DMS 273 treated with DMSO at 0.1 percent for 48 hours (cell line): ENCODE results near the gene SMYD3.
"Not testable (repeated sequence)": the region's sequence is repeated elsewhere in the genome, so short reads cannot be mapped to it uniquely, and the experiment has no call there.

Experiments
- DNase-seq: peaks from one replicate; lab custom pipeline; 2025; lab: John Stamatoyannopoulos, UW

The SMYD3 gene

DNA sequence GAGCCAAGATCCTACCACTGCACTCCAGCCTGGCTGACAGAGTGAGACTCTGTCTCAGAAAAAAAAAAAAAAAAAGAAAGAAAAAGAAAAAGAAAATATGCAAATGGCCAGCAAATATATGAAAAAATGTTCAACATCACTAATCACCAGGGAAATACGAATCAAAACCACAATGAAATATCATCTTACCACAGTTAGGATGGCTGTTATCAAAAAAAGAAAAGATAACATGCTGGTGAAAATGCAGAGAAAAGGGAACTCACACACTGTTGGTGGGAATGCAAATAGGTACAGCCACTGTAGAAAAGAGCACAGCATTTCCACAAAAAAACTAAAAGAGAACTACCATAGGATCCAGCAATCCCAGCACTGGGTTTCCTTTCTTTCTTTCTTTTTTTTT lies 477.5 kb downstream of the SMYD3 start:
- DNase-seq, result no peak

DNA sequence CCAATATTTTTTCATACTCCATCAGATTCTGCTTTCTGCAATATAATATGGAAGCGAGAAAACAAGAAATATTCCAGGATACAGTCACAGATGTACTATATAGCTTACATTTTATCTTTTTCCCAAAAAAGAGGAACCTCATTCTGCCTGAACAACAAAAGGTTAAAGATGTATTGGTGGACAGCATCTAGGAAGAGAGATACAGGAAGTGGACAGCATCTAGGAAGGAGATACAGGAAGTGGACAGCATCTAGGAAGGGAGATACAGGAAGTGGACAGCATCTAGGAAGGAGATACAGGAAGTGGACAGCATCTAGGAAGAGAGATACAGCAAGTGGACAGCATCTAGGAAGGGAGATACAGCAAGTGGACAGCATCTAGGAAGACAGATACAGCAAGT lies 483.0 kb downstream of the SMYD3 start:
- DNase-seq, result not testable (repeated sequence)

DNA sequence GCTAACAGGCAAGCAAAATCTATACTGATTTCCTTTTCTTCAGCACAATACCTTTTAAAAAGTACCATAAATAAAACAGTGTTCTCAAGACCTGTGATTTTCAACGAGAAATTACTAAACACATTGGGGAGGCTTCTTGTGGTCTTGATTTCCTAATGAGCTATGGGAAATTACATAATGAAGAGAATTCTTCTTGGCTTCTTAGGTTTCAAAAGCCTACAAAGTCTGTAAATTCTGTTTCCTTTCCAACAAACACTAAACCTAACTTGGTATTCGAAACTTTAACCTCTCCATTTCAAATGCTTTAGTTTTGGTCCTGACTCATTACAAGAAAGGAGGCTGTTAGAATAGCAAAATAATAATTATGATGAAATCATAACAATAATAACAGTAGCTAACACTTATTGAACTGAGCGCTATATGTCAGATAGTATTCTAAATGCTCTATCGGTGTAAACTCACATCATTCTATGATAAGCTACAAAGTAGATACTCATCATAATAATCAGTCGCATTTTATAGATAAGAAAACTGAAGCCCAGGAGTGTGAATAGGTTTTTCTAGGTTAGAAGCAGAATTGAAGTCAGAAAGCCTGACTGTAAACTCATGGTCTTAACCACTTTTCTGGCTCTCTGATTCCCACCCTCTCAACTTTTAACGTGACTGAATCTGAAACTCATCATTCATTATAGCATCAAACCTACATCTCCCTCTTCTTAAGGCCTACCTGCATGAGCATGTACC lies 486.7 kb downstream of the SMYD3 start:
- no peak for DNase-seq

DNA sequence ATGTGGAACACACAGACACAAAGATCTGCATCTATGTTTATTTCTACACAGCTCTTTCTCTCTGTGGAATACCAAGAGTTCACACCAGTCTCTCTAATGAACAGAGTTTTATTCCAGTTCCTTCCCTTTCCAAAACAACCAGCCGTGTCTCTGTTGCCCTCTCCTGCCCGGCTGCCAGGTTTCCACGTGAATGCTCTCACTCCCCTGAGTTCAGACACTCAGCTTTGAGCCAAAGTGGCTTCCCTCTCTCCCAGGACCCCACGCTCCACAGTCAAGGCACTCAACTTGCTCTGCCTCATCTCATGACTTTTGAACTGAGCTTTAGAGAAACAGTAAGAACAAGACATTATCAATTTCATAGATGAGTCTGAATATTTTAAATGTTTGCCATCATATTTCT lies 488.9 kb downstream of the SMYD3 start:
- DNase-seq, result no peak

DNA sequence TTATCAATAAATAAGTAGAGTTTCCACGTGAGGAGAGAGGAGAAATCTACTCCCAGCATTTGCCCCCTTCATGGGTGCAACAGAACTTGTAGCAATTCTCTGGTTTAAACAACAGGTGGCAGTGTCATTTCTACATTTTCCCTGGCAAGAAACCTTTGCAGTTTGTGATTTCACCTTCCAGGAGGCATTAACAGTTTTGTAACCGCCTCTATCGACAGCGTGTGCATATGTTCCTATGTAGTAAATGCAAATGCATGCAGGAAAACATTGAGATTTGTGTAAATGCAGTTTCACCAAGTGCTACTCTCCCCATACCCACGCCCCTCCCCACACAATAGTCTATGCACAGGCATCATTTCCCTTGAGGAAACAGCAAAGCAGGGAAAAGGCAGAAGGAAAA lies 494.7 kb downstream of the SMYD3 start:
- peak; percentile 17 for DNase-seq

DNA sequence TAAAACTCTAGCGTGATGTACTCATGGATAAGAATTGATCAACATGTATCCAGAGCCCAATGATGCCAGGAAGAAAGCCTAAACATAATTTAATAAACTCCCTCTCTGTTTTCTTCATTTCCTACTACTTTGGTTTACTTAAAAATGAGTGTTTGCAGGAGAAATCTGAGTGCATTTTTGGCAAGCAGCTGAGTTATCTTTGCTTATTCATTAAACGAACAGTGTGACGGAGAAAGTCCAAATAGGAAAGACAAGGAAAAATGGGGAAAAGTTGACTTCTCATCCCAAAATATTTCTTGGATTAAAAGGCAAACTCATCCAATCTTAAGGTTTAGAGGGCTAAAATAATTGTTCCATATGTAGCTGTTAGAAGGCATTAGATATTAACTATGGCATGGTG lies 496.7 kb downstream of the SMYD3 start:
- no peak for DNase-seq

DNA sequence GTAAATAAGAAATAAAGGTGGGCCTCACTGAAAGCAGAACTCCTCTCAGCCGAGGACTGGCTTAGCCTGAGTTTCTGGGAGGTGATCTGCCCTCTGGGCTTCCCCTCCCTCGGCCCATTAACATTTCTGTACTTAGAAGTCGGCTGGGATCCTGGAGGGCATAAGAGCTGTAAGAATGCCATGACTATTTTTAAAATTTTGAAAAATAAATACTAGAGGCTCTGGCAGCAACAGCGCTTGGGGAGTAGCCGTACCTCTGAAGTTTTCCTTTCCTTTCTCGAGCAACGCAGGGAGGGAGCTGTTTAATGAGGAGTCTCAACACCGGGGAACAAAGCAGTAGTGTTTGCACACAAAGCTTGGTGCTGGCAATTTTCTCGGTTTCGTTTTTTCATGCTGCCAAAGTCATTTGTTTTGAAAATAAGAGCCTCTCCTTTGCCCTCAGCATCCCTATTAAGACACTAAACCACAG lies 498.7 kb downstream of the SMYD3 start:
- no peak for DNase-seq

DNA sequence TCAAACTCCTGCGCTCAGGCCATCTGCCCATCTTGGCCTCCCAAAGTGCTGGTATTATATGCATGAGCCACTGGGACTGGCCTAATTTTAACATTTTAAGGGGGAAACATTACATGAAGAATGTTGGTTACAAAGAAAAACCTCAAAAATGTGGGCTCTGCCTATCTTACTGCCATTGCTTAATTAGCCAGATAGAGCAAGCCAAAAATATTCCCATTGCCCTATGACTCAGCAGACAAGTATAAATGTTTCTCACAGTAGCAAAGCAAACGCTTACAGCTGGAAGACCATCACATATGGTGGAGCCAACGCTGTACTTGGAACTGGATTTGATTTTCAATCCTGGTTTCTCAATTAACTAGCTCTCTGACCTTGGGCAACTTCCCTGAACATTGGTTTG lies 502.0 kb downstream of the SMYD3 start:
- no peak for DNase-seq

DNA sequence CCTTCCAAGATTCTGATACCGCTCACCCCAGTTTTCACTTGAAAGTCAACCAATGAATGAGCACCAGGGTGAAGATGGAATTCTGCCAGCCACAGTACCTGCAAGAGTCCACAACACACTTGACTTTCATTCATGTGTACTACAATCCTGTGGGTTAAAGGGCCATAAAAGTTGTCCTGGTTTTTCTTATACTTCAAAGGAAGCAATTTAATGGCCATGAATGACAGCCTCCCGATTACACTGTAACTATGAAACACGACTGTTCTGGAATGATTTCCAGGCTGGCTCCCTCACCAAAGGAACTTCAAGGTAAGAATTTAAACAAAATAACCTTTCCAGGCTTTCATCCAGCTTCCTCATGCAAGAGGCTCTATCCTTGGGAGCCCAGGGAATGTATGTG lies 502.8 kb downstream of the SMYD3 start:
- no peak for DNase-seq

DNA sequence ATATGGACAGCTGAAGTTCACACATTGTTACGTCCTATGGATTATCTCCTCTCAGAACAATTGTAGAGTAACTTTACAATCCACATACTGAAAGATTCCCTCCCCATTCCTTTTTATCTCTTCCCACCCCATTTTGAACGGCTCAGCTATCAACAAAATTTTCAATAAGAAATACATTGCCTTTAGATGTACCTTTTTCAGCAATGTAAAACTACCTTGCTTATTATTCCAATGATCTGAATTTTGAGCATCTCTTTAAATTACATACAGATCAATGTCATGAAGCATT lies 503.7 kb downstream of the SMYD3 start:
- no peak for DNase-seq

DNA sequence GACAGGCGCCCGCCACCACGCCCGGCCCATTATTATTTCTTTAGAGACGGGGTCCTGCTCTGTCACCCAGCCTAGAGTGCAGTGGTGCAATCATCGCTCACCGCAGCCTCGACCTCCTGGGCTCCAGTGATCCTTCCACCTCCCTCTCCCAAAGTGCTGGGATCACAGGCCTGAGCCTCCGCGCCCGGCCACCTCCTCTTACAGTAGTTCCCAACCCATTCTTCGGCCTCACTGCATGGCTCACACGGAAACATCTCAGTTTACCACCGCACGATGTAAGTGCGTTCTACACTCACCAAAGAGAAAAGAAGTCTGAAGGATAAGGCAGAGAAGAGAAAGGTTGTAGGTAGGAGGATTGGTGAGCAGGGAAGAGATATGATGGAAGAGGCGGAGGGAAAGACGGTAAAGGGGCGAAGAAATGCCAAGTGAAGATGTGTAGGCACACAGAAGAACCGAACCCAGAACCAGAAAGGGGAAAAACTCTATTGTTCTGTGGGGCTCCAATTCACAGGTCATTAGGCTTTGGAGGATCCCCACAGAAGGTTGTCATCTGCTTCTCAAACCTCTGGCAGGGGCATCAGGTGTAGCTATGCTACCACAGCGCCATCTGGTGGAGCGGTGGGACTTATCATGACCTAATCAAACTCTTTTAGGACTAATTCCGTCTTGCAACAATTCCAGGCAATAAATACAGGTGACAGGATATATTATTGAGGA lies 504.2 kb downstream of the SMYD3 start:
- DNase-seq, result peak; percentile 24

DNA sequence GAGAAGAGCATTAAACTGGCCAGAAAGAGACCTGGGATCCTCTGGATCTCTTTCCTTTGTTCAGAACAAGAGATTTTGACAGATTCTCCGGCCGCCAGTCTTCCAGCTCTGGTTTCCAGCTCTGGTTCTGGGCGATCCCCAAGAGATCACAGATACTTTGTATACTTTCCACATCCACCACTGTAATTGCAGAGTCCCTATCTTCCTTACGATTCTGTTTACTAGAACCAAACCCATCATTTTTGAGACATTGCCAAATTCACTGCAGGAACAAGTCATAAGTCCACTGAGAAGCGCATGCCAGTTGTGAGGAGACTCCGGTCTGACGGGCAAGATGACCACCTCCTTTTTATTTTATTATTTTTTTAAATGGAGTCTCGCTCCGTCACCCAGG lies 505.2 kb downstream of the SMYD3 start:
- DNase-seq, result no peak

DNA sequence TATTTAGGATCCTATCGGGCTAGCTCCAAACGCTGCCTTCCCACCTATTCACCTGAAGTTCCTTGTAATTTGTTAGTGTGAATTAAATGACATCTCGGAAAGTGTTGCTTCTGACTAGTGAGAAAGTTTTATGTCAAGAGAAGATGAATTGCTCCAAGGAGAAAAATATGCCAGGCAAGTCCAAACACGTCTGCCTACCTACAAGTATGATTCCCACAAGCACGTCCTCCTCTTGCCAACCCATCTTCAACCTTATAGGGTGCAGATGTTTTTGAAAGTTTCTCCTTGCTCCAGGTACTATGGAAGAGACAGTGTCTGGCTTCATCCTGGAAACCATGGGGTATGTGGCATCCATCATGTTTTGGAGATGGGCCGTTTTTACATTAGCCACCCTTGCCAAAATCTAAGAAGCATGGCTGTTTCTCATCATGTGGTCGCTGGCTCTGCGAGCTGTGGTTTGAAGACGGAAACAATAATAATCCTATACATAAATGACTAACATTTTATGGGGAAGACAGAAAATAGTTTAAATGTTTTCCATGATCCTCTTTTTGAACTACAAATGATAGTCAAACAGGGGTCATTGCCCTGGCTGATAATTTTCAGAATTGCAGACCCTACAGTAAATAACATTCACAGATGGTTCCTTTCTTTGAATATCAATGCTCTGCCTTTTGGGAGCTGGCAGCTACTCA lies 505.8 kb downstream of the SMYD3 start:
- no peak for DNase-seq

DNA sequence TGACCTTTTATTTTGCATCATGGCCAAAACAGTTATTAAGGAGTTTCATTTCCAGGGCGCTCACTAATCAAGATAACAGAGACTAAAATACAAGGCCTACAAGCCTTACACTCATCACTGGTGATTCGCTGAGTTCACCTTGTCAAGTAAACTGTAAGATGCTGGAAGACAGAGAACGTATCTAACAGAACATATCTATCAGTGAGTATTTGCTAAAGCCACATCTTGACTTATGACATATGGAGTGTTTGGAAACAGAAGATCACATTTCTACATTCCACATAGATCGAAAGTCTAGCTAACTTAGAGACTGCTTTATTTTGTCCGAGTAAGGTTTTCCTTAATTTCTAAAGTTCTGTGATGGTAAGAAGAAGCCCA lies 506.5 kb downstream of the SMYD3 start:
- no peak for DNase-seq

DNA sequence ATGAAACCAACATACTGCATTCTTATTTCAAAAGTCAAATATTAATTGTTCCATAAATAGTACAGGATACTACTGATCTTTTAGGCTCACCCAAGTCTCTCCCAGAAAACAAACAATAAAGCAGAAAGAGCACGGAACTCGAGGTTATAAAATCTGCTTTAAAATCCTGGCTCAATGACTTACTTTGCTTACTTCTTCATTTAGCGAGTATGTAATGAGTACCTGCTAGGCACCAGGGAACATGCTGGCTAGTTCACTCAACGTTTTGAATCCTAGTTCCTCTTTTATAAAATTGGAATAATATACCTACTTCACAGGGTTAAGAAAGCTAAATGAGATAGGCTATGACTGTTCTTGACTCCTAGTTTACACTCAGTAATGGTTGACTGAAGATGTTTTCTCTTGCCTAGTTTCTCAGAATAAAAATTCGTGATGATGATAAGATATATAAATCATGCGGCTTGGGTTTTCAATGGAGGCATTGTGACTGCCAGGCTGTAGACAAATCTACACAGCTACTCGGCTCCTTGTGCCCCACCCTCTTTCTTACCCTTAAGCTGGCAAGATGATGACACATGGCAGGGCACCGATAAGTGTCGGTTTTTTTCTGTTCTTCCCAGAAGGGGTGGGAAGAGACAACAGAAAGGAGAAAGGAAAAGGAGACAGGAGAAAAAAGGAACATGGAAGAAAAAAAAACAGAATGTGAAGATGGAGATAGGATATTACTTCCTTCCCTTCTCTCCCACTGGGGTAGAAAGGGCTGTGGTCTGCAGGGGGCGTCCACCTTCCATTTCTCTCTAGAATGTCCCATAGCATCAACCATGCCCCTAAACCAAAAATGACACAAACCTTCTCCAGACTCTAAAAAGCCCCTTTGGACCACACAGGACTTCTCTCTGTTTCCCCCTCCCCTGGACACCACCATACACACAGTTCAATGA lies 507.1 kb downstream of the SMYD3 start:
- no peak for DNase-seq

DNA sequence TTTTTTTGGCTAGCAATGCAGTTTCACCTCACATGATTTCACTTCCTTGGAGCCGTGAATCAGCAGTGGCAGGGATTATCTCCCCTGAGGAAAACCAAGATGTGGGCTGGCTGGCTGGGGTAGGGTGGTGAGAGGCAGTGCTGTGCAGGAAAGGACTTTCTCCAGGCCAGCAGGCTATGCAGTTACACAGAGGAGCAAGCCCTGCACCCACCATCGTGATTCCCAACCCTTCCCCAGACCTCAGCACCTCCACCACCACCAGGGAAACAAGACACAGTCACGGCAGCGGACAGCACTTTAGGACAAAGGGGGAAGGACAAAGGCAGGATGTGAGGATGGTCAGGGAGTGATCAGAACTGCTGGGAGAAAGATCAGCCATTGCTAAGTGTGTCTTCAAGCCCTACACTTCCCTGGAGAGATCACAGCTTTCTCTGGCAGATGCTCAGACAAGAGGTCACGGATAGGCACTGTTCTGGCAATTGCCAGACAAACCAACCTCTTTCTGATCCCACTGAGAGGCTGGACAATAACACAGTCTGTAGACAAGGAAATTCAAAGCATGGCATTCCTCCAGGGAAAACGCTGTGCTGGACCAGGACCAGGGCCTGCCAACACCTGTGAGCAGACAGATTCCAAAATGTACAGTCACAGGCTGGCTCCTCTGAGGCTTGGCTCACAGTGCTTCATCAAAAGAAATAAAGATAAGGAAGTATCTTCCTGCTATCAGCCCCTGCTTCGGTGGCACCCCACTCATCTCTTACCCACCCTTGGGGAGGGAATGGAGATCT lies 509.4 kb downstream of the SMYD3 start:
- no peak for DNase-seq

DNA sequence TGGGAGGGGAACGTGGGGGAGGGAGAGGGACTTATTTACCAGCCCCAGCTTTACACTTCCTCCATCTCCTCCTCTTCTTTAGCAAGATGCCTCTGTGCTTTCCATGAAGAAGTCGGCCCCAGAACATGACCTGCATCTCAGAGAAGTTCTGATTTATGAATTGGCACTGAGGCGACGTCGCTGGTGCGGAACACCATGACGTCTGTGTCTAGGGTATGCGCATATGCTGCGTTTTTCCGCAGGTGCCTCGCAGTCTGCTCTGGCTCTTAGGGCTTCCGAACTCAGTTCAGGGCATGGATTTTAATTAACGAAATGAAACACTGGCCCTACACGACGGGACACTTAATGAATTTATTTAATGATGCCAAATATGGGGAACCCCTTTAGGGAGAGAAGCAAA lies 510.3 kb downstream of the SMYD3 start:
- DNase-seq, result no peak

DNA sequence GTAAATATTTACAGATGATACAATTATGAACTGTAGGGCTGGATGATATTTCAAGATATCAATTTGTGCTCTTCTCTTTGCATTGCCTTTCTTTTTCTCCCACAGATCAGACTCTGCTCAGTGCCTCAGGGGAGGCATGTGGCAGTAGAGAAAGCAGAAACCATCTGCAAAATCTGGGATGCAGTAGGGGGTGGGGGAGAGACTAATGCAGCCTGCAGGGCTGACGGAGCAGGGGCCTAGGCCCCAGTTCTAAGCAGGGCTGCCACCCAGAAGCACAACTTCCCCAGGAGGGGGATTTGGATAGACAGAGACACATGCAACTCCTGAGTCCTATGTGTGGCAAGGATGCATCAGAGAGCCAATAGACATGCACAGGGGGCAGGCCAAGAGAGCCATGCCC lies 511.6 kb downstream of the SMYD3 start:
- no peak for DNase-seq

DNA sequence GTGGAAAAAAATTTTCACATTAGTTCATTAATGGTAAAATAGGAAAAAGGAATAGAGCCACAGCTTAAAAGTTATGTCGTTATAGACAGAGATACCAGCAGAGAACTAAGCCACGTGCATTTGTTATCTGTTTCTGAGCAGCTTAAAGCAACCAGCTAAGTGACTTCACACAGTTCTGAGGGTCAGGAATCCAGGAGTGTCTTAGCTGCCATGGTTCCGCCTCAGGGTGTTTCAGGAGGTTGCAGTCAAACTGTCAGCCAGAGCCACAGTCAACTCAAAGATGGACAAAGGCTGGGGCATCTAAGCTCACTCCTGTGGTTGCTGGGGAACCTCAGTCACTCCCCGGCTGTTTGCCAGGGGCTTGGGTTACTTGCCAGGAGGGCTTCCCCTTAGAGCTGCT lies 515.8 kb downstream of the SMYD3 start:
- no peak for DNase-seq

DNA sequence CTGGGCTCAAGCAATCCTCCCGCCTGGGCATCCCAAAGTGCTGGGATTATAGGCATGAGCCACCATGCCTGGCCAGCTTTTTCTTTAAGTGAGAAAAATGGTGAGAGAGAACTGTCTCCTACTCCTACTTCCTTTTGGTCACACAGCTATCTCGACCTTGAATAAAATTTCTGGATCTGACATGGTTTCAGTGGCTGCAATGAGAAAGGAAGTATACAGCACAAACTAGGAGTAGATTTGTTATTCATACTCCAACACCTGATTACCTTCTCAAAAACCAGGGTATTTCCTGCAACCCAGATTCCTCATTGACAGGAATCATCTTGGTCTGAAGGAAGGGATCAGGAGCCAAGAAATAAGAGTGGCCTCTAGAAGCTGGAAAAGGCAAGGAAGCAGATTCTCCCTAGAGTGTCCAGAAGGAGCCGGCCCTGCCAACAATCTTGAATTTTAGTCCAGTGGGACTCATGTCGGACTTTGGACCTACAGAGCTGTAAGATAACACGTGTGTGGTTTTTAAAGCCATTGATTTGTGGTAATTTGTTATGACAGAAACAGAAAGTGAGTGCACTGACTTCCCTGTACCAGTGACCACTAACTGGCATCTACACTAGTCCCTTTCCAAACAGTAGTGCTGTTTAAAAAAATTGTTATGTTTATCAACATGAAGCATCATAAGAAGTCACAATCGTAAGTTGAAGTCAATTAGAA lies 516.6 kb downstream of the SMYD3 start:
- no peak for DNase-seq
